BJ (cell line): ENCODE results near the gene EZR. TPM values are rescaled to one million over a fixed set of nuclear protein-coding genes. Genes with fewer than 3 reads are reported as not detected.
"Not testable (repeated sequence)": the region's sequence is repeated elsewhere in the genome, so short reads cannot be mapped to it uniquely, and the experiment has no call there.

ENCODE experiments used
- CTCF ChIA-PET: fragments of 350-600 bp; formaldehyde crosslinking; extraction: SDS; loops from one replicate; lab custom pipeline; 2021; ENCODE audit warnings: antibody characterized with exemption, inconsistent platforms; lab: Yijun Ruan, JAX
- POLR2A ChIA-PET: fragments of 300-600 bp; sonication (Branson Sonifier 250); formaldehyde crosslinking; extraction: SDS; loops from one replicate; lab custom pipeline; 2021; ENCODE audit warnings: antibody characterized with exemption; lab: Charles Lee
- DNase-seq: peaks from one replicate; pipeline ENCODE4 v3.0.0-alpha.2; 2011; ENCODE audit warnings: low read depth
- H3K27me3 ChIP-seq: 2 replicates; pipeline ENCODE4 v1.6.0; 2011; ENCODE audit warnings: low read length; ENCODE audit not compliant: control insufficient read depth, insufficient read depth
- H3K36me3 ChIP-seq: 2 replicates; pipeline ENCODE4 v1.5.1; 2011; ENCODE audit warnings: low read length; ENCODE audit not compliant: control insufficient read depth, insufficient read depth
- H3K4me3 ChIP-seq: 2 replicates; pipeline ENCODE4 v1.5.1; 2011; ENCODE audit warnings: low read depth, mild to moderate bottlenecking, control low read depth, low read length
- CTCF ChIP-seq: IDR thresholded peaks from 2 replicates; pipeline ENCODE4 v1.5.1; 2011; ENCODE audit warnings: low read depth, mild to moderate bottlenecking, control low read depth, inconsistent platforms, low read length, moderate library complexity; ENCODE audit not compliant: insufficient read depth
- polyA plus RNA-seq: library from polyadenylated mRNA; depleted of rRNA; stranded (reverse); fragments of >200 nt; gene quantifications from 2 replicates; pipeline ENCODE4 v1.2.3, GENCODE V29; 2011

Gene EZR
- polyA plus RNA-seq, 1 experiment, result 117 TPM

DNA sequence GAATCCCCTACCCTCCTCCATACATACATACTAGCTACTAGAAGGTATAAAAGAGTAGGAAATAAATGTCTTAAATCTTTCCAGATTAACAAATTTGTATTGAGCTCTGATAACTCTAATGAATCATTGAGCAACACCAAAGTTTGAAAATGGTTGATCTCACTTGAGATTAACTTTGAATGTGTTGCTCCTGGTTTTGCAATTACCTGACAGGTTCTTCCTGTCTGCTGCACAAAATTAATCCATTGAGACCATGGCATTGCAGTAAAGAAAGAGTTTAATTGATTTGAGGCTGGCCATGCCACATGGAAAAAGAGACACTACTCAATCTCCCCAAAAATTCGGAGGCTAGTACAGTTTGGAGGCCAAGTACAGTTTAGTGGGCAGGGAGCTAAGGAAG lies 21.3 kb upstream of the EZR start:
- ChIA-PET POLR2A (no interaction called here), CTCF (no interaction called here)
- no peak for TF ChIP-seq CTCF

DNA sequence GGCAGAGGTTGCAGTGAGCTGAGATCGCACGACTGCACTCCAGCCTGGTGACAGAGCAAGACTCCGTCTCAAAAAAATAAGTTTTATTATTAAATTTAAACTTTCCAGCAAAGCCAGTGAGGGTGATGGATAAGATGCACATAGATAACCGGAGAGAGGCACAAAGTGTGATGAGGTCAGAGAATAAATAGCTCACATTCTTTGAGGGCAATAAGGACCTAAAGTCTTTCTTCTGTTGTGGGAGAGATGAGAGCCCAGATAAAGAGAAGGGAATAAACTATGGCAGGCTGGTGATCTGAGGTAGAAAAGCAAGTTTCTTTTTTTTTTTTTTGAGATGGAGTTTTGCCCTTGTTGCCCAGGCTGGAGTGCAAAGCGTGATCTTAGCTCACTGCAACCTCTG lies 20.6 kb upstream of the EZR start:
- no peak for DNase-seq
- Histone ChIP-seq H3K4me3 (no peak overlapping the region), H3K27me3 (no peaks in the 10 kb centered on the region), H3K36me3 (no peaks in the 10 kb centered on the region)
- TF ChIP-seq CTCF, result no peak
- CTCF ChIA-PET, result no interaction called here
- POLR2A ChIA-PET, result interaction anchor here (0.7 kb wide), 1 partner anchor 922 kb away, joined by 3 read pairs; the partner anchor contains the start of gene ACAT2

More for the DNA sequence above, 21.3 kb upstream of the EZR start:
- Histone ChIP-seq H3K36me3 (no peaks in the 10 kb centered on the region), H3K4me3 (no peak overlapping the region), H3K27me3 (no peaks in the 10 kb centered on the region)
- DNase-seq, result no peak

- POLR2A ChIA-PET, CTCF ChIA-PET: not testable (repeated sequence)
Observed at GRCh38 chr6:158838790-158839189, 19.6 kb upstream of the EZR start.

DNA sequence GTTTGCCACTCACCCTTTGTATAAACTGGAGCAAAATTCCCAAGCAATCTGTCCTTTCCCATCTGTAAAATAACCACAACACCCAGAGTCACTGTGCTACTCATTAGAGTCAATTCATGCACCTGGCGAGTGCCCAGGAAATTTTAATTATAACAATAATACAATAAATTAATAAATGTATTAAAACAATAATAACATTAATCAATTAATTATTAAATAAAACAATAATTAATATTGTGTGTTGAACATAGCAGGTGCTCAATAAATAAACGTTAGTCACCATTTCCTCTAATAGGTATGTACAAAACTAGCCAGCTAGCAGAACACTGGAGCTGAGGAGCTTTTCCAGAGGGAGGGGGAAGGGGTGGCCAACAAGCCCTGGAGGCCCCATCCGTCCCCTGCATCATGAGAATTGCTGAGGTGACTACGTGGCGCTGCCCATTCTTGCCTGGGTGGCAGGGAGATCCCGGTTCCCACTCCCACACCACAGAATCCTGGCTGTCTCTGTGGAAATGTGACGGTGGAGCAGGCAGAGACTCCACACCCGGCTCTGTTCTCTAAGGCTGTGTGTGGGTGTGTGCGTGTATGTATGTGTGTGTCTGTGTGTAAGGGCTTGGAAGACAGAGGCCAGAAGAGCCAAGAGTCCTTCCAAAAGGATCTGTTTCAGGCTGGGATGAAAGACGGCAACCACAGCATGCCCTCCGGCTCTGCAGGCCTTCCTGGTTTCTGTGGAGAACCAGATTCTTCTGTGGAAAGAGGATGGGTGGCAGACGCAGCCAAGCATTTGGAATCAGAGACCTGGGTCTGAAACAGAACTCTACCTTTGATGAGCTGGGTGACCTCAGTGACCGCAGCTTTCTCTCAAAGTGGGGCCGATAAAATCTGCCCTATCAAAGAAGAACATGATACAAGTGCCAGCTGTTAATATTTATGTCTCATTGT lies 18.8 kb upstream of the EZR start:
- no peak for DNase-seq
- ChIA-PET CTCF (no interaction called here), POLR2A (no interaction called here)
- Histone ChIP-seq H3K36me3 (no peaks in the 10 kb centered on the region), H3K4me3 (no peak overlapping the region), H3K27me3 (no peaks in the 10 kb centered on the region)
- TF ChIP-seq CTCF, result no peak

More at GRCh38 chr6:158838790-158839189, 19.6 kb upstream of the EZR start:
- H3K27me3 ChIP-seq, H3K36me3 ChIP-seq, DNase-seq, H3K4me3 ChIP-seq: not testable (repeated sequence)

DNA sequence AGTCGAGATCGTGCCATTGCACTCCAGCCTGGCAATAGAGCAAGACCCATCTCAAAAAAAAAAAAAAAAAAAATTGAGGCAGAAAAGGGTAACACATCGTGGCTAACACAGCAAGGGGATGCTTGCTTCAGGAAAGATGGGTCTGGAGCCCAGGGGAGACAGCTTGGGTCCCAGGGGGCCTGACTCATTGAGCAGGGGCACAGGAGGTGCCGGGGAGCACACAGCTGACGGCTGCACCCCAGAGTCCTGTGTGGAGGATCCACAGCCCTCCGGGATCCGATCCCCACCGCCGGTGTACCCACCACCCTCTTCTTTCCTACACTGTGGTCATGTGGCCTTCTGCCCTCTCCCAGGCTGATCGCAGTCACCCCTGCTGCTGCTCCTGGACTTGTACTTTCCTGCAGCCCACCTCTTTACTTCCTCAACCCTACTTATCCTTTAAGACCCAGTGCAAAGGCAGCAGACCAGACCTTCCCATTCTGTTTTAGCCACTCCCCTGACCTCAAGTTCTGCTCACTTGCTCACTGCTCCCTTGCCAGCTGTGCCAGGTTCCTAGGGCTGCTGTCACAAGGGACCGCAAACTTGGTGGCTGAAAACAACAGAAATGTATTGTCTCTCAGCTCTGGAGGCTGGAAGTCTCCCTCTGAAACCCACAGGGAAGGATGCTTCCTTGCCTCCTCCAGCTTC lies 17.6 kb upstream of the EZR start:
- TF ChIP-seq CTCF, result no peak
- Histone ChIP-seq H3K4me3 (no peak overlapping the region), H3K36me3 (no peaks in the 10 kb centered on the region), H3K27me3 (no peaks in the 10 kb centered on the region)
- ChIA-PET POLR2A (no interaction called here), CTCF (no interaction called here)
- no peak for DNase-seq
